ENCODE measurements around the gene DBT. TPM values are rescaled to one million over a fixed set of nuclear protein-coding genes. Genes with fewer than 3 reads are reported as not detected.

The DBT gene
- total RNA-seq, 1 experiment from 2014 or later = 9.1 TPM

GRCh38 chr1:100232156-100232555, 17.5 kb downstream of the DBT start:
- no peaks in the 10 kb centered on the region for H3K27me3 Mint-ChIP-seq (ENCODE audit: insufficient read depth, unreplicated experiment)
- no peak overlapping the region for H3K4me3 Mint-ChIP-seq (ENCODE audit: unreplicated experiment)
- no peak for DNase-seq (ENCODE audit: unreplicated experiment)
- H3K4me1 Mint-ChIP-seq (ENCODE audit: insufficient read depth, unreplicated experiment) = peaks cover 5% of the 10 kb centered on the region
- peaks cover 64% of the 10 kb centered on the region for H3K36me3 Mint-ChIP-seq (ENCODE audit: insufficient read depth, unreplicated experiment)
- no TSS peak for BruUV-seq (replicated peaks)
- CTCF ChIA-PET = interaction anchor here (0.7 kb wide), 1 partner anchor 224 kb away, joined by 3 read pairs; no protein-coding TSS in a partner anchor
- intact Hi-C loops (cut with micrococcal nuclease) = no loop called here
- no peaks in the 10 kb centered on the region for H3K9me3 Mint-ChIP-seq (ENCODE audit: unreplicated experiment)
- H3K27ac Mint-ChIP-seq (ENCODE audit: low read depth, unreplicated experiment) = no peak overlapping the region
- TF ChIP-seq, protein P1, sequence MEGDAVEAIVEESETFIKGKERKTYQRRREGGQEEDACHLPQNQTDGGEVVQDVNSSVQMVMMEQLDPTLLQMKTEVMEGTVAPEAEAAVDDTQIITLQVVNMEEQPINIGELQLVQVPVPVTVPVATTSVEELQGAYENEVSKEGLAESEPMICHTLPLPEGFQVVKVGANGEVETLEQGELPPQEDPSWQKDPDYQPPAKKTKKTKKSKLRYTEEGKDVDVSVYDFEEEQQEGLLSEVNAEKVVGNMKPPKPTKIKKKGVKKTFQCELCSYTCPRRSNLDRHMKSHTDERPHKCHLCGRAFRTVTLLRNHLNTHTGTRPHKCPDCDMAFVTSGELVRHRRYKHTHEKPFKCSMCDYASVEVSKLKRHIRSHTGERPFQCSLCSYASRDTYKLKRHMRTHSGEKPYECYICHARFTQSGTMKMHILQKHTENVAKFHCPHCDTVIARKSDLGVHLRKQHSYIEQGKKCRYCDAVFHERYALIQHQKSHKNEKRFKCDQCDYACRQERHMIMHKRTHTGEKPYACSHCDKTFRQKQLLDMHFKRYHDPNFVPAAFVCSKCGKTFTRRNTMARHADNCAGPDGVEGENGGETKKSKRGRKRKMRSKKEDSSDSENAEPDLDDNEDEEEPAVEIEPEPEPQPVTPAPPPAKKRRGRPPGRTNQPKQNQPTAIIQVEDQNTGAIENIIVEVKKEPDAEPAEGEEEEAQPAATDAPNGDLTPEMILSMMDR (IDR thresholded peaks at IDR 0.05; ENCODE audit: unreplicated experiment) = no peak
- POLR2A ChIA-PET = no interaction called here

DNA sequence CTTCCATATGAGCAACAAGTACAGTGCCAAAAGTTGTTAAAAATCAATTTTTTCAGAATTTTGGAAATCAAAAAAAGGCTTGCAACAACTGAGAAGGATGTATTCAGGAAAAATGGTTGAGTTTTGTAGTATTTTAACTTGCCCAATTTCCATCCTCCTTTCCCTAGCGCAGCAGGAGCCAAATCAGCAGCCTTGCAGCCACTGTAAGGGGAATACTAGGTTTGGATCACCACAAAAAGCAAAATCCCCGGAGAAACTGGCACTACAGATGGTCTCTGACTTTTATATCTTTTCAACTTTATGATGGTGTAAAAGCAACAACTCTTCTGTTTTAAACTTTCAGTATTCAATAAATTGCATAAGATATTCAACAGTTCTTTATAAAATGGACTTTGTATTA, 17.9 kb downstream of the DBT start:
- peaks cover 5% of the 10 kb centered on the region for H3K4me1 Mint-ChIP-seq (ENCODE audit: insufficient read depth, unreplicated experiment)
- no peaks in the 10 kb centered on the region for H3K27me3 Mint-ChIP-seq (ENCODE audit: insufficient read depth, unreplicated experiment)
- POLR2A ChIA-PET = no interaction called here
- TF ChIP-seq, protein P1 (IDR thresholded peaks at IDR 0.05; ENCODE audit: unreplicated experiment) = no peak
- peaks cover 64% of the 10 kb centered on the region for H3K36me3 Mint-ChIP-seq (ENCODE audit: insufficient read depth, unreplicated experiment)
- no peak overlapping the region for H3K27ac Mint-ChIP-seq (ENCODE audit: low read depth, unreplicated experiment)
- CTCF ChIA-PET = no interaction called here
- no peaks in the 10 kb centered on the region for H3K9me3 Mint-ChIP-seq (ENCODE audit: unreplicated experiment)
- intact Hi-C loops (cut with micrococcal nuclease) = no loop called here
- no TSS peak for BruUV-seq (replicated peaks)
- no peak overlapping the region for H3K4me3 Mint-ChIP-seq (ENCODE audit: unreplicated experiment)
- no peak for DNase-seq (ENCODE audit: unreplicated experiment)

GRCh38 chr1:100230765-100231164, 18.9 kb downstream of the DBT start:
- Mint-ChIP-seq H3K36me3 (ENCODE audit: insufficient read depth, unreplicated experiment) (peaks cover 69% of the 10 kb centered on the region), H3K27ac (ENCODE audit: low read depth, unreplicated experiment) (no peak overlapping the region), H3K4me1 (ENCODE audit: insufficient read depth, unreplicated experiment) (peaks cover 5% of the 10 kb centered on the region), H3K27me3 (ENCODE audit: insufficient read depth, unreplicated experiment) (no peaks in the 10 kb centered on the region), H3K4me3 (ENCODE audit: unreplicated experiment) (no peak overlapping the region), H3K9me3 (ENCODE audit: unreplicated experiment) (no peaks in the 10 kb centered on the region)
- intact Hi-C loops (cut with micrococcal nuclease) = no loop called here
- ChIA-PET CTCF (interaction anchor here (0.6 kb wide), 1 partner anchor 1012 kb away, joined by 3 read pairs; no protein-coding TSS in a partner anchor), POLR2A (no interaction called here)
- TF ChIP-seq, protein P1 (IDR thresholded peaks at IDR 0.05; ENCODE audit: unreplicated experiment) = no peak
- BruUV-seq (replicated peaks) = no TSS peak
- DNase-seq (ENCODE audit: unreplicated experiment) = no peak

DNA sequence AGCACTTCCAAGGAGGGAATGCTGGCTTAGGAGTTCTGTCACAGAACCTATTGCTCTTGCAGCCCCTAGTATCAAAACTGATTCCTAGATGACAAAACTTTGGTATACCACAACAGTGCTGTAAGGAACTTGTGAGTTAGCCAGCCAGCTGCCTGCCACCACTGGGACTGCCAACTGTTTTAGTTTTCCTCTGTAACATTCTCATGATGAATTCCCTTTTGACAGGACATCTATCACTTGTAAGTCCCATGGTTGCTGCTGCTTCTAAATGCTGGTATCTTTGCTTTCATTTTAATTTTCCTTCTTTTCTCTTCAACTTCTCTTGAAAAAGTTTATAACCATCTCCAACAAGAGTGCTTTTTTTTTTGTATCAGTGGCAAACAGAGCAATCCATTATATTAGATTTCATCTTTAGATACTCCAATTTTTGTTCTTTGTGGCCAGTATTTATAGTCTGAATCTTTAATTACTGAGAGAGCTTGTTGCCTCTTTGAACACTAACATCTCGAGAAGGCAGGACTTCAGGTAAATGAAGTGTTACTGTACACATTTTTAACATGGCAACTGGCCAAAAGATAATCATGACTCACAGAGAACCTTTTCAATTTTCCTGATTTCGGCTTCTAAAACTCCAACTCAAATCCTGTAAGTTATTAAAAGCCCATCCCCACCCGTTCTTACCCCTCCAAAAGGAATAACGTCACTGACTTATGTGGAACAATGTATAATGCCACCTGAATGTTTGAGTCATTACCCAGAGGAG, 19.8 kb downstream of the DBT start:
- ChIA-PET POLR2A (no interaction called here), CTCF (interaction anchor here (0.7 kb wide), 1 partner anchor 21 kb away, joined by 4 read pairs; no protein-coding TSS in a partner anchor)

More for the DNA sequence above, 19.8 kb downstream of the DBT start:
- BruUV-seq (replicated peaks) = no TSS peak
- Mint-ChIP-seq H3K27me3 (ENCODE audit: insufficient read depth, unreplicated experiment) (no peaks in the 10 kb centered on the region), H3K4me3 (ENCODE audit: unreplicated experiment) (no peak overlapping the region), H3K9me3 (ENCODE audit: unreplicated experiment) (no peaks in the 10 kb centered on the region), H3K27ac (ENCODE audit: low read depth, unreplicated experiment) (no peak overlapping the region), H3K36me3 (ENCODE audit: insufficient read depth, unreplicated experiment) (peaks cover 67% of the 10 kb centered on the region), H3K4me1 (ENCODE audit: insufficient read depth, unreplicated experiment) (peaks cover 5% of the 10 kb centered on the region)
- intact Hi-C loops (cut with micrococcal nuclease) = no loop called here
- TF ChIP-seq, protein P1 (IDR thresholded peaks at IDR 0.05; ENCODE audit: unreplicated experiment) = no peak
- peak; percentile 17 for DNase-seq (ENCODE audit: unreplicated experiment)
